RCC 7860 (cell line): ENCODE data around the gene EVC2.

ENCODE experiments used
- DNase-seq: peaks from one replicate; pipeline ENCODE4 v3.0.0-alpha.2; 2015; ENCODE audit warnings: low spot score
- FAIRE-seq: peaks from 2 replicates; lab custom pipeline; 2012; peaks lifted over from hg19 to GRCh38; lab: Jason Lieb, UNC

The EVC2 gene

GRCh38 chr4:5571646-5572045 lies 136.7 kb downstream of the EVC2 start:
- DNase-seq (no peak), FAIRE-seq (no peak)

- FAIRE-seq, result no peak
Measured at GRCh38 chr4:5569451-5569850, 138.9 kb downstream of the EVC2 start.

GRCh38 chr4:5568931-5569330 lies 139.4 kb downstream of the EVC2 start:
- no peak for DNase-seq
- no peak for FAIRE-seq

More at GRCh38 chr4:5569451-5569850, 138.9 kb downstream of the EVC2 start:
- DNase-seq, result no peak

GRCh38 chr4:5568336-5568735 lies 140.0 kb downstream of the EVC2 start:
- FAIRE-seq (no peak), DNase-seq (no peak)

GRCh38 chr4:5566991-5567390 lies 141.4 kb downstream of the EVC2 start:
- DNase-seq (no peak), FAIRE-seq (no peak)

- DNase-seq (no peak), FAIRE-seq (no peak)
Measured at GRCh38 chr4:5566526-5566925, 141.8 kb downstream of the EVC2 start.

- FAIRE-seq, result no peak
- no peak for DNase-seq
Measured at GRCh38 chr4:5563856-5564255, 144.5 kb downstream of the EVC2 start.

GRCh38 chr4:5562476-5562875 lies 145.9 kb downstream of the EVC2 start:
- DNase-seq, result no peak
- no peak for FAIRE-seq

GRCh38 chr4:5561286-5561685 lies 147.1 kb downstream of the EVC2 start:
- DNase-seq, result no peak
- no peak for FAIRE-seq

GRCh38 chr4:5558502-5558901 lies 149.9 kb downstream of the EVC2 start:
- no peak for DNase-seq
- FAIRE-seq, result no peak

- no peak for FAIRE-seq
Measured at GRCh38 chr4:5554376-5554775, 154.0 kb downstream of the EVC2 start.

GRCh38 chr4:5553801-5554200 lies 154.6 kb downstream of the EVC2 start:
- DNase-seq (no peak), FAIRE-seq (no peak)

More at GRCh38 chr4:5554376-5554775, 154.0 kb downstream of the EVC2 start:
- DNase-seq, result no peak

GRCh38 chr4:5552451-5552850 lies 155.9 kb downstream of the EVC2 start:
- DNase-seq (no peak), FAIRE-seq (no peak)

GRCh38 chr4:5547651-5548249 lies 160.6 kb downstream of the EVC2 start:
- FAIRE-seq, result no peak
- DNase-seq, result no peak

- FAIRE-seq (no peak), DNase-seq (no peak)
Measured at GRCh38 chr4:5545271-5545670, 163.1 kb downstream of the EVC2 start.

- FAIRE-seq, result no peak
Measured at GRCh38 chr4:5544762-5545161, 163.6 kb downstream of the EVC2 start.

GRCh38 chr4:5543681-5544080 lies 164.7 kb downstream of the EVC2 start:
- FAIRE-seq, result no peak
- no peak for DNase-seq

More at GRCh38 chr4:5544762-5545161, 163.6 kb downstream of the EVC2 start:
- no peak for DNase-seq

GRCh38 chr4:5541169-5541568 lies 167.2 kb downstream of the EVC2 start:
- FAIRE-seq (no peak), DNase-seq (no peak)

GRCh38 chr4:5539584-5539983 lies 168.8 kb downstream of the EVC2 start:
- FAIRE-seq (no peak), DNase-seq (no peak)

GRCh38 chr4:5532100-5532499 lies 176.3 kb downstream of the EVC2 start:
- DNase-seq, result no peak
- no peak for FAIRE-seq

GRCh38 chr4:5528031-5528436 lies 180.3 kb downstream of the EVC2 start:
- DNase-seq (no peak), FAIRE-seq (no peak)

- DNase-seq, result no peak
- FAIRE-seq, result no peak
Measured at GRCh38 chr4:5527211-5527610, 181.1 kb downstream of the EVC2 start.
